Measurements from ENCODE around the gene CES1.
"Not testable (repeated sequence)": the region's sequence is repeated elsewhere in the genome, so short reads cannot be mapped to it uniquely, and the experiment has no call there.

Gene CES1

GRCh38 chr16:55830658-55831294, 2.1 kb downstream of the CES1 start:
- DNase-seq, result no peak

DNA sequence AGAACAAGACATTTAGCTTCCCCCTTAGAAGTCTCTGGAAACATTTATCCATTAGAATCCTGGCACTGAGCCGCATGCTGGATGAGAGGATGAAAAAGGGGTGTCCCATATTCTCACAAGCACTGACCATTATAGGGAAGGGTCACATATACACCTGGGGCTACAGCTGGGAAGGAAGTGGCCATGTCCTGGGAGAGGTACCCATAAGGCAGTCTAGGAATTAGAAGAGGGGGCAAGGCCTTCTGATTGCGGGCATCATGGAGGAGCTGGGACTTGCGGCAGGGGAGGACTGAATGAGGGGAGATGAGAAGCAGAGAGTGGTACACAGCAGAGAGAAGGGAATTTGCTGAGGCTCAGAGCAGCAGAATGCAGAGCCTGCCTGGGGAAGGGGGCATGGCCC, 3.7 kb downstream of the CES1 start:
- not testable (repeated sequence) for DNase-seq

GRCh38 chr16:55828680-55829079, 4.2 kb downstream of the CES1 start:
- DNase-seq, result no peak

GRCh38 chr16:55825115-55825728, 7.7 kb downstream of the CES1 start:
- DNase-seq, result no peak

DNA sequence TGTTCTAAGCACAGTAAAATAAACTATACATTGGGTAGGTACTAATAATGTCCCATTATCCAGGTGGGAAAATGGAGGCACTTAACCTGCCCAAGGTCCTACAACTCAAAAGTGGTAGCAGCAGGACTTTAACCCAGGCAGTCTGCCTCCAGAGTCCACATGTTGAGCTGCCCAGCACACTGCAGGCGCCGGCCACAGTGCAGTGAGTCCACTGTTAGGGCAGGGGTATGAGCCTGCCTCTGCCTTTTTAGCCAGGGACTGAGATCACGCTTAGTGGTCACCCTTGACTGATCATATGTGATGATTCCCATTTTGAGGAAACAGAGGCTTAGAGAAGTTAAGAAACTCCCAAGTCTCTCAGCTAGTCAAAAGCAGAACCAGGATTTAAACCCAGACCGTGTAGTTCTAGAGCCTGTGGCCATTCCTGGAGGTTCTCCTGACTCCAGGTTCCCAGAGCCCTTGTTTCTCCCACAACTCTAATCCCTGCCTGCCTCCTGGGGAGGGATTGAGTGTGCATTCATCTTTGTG, 8.4 kb downstream of the CES1 start:
- DNase-seq, result no peak

- DNase-seq, result no peak
These were observed 10.6 kb downstream of the CES1 start for GRCh38 chr16:55822280-55822810.

DNA sequence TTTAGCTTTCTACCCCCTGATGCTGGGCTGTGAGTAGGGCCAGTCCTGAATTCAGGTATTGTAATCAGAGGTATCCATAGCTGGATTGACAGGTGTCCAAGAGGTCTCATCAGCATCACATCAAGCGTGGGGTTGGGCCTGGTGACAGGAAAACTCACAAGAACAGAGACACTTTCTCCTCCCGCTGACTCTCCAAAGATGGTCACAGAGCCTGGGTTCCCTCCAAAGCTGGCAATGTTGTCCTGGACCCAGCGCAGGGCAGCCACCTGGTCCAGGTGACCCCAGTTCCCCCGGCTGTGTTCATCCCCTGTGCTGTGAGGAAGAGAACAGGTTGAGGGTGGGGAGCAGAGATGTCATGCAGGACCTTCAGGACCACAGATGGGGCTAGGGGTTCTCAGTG, 11.7 kb downstream of the CES1 start:
- no peak for DNase-seq

GRCh38 chr16:55820615-55821014, 12.3 kb downstream of the CES1 start:
- DNase-seq, result no peak

GRCh38 chr16:55817236-55817912, 15.5 kb downstream of the CES1 start:
- DNase-seq, result no peak

GRCh38 chr16:55816222-55816621, 16.7 kb downstream of the CES1 start:
- not testable (repeated sequence) for DNase-seq

DNA sequence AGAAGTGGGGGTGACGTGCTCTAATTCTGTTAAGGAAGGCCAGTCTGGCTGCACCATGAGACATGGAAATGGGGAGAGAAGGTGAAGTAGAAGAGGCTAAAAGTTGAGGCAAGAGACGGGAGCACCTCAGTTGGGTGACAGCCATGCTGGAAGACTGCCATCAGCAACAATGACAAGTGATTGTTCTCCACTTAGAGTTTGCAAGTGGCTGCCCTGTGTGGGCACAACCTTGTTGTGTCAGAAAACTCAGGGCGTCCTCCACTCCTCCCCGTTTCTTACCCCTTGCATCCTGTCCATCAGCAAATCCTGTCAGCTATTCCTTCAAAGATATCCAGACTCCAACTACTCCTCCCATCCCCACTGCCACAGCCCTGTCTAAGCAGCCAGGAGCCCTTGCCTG, 17.6 kb downstream of the CES1 start:
- no peak for DNase-seq

DNA sequence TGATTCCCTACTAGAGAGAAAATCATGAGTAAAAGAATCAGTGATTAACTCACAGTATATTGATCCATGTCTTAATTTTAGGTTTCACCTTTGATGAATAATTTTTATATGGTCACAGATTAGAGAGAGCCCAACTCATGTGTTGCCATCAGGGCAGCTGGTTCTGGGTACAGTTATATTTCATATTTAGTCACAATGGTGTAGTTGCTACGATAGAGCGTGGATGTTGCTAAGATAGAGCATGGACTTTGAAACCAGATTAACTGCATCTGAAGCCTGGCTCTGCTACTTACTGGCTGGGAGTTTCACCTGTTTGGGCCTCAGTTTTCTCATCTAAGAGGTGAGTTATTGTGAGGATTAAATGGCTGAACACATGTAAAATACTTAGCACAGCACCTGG, 18.7 kb downstream of the CES1 start:
- DNase-seq, result not testable (repeated sequence)

GRCh38 chr16:55813730-55814129, 19.2 kb downstream of the CES1 start:
- not testable (repeated sequence) for DNase-seq

- no peak for DNase-seq
These were observed 19.9 kb downstream of the CES1 start for GRCh38 chr16:55812951-55813350.

GRCh38 chr16:55811811-55812210, 21.1 kb downstream of the CES1 start:
- DNase-seq, result no peak

DNA sequence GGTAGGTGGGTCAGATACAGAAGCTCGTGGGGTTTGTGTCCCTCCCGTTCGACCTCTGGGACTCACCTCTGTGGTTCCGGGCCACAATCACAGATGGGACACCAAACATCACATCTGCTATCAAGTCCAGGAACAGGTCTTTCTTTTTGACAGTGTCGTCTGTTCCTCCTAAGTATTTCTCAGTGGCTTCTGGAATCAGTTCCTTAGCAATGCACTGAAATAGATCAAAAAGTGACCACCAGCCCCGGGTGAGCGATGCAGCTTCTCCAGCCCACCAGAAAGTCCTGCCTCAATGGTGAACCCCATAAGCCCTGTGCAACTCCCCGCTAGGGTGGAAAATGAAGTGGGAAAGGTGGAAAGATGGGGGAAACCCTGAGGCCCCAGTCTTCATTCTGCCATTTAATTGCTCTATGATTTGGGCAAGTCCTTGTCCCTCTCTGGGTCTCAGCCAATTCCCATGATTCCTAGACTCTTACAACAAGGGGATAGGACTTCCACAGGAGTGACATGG, 22.4 kb downstream of the CES1 start:
- DNase-seq, result no peak

GRCh38 chr16:55809851-55810250, 23.0 kb downstream of the CES1 start:
- DNase-seq, result no peak

- DNase-seq, result no peak
These were observed 23.5 kb downstream of the CES1 start for GRCh38 chr16:55809386-55809785.

GRCh38 chr16:55808286-55808685, 24.6 kb downstream of the CES1 start:
- not testable (repeated sequence) for DNase-seq

DNA sequence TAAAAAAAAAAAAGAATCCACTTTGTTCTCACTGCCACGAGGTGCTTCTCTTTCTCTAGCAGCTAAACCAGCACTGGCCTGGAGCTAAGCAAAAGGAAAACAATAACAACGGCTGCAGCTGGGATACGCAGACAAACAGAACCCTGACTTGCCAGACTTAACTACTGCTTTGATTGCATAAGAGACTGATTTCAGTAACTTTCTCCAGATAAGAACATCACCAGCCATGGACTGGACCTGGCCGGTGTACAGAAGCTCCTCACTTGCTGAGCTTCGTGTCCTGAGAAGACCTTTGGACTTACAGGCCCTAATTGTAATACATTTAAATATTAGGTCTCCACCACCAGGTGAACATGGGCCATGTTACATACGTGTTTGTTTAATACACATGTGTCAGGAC, 27.8 kb downstream of the CES1 start:
- not testable (repeated sequence) for DNase-seq

DNA sequence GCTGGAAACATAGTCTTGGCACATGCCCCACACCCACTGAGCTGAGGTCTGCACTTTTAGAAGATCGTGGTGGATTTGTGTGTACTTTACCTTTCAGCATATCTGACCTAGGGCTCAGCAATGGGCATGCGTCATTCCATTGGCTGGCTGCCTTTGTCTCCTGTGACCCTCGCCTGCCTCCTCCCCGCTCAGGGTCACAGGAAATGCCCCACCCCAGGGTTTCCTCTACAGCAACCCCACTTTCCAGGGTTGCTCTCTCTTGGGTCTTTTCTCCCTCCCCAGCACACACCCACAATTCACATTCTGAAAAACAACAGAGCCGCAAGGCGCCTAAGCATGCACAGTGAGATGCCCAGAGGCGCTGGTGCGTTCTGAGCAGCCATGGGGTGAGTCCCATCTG, 29.2 kb downstream of the CES1 start:
- DNase-seq, result not testable (repeated sequence)

GRCh38 chr16:55792934-55793374, 39.9 kb downstream of the CES1 start:
- DNase-seq, result not testable (repeated sequence)

- not testable (repeated sequence) for DNase-seq
These were observed 41.4 kb downstream of the CES1 start for GRCh38 chr16:55791512-55791911.

All from GOT3 (cell line).